ENCODE results near the gene SCUBE2.
"Not testable (repeated sequence)": the region's sequence is repeated elsewhere in the genome, so short reads cannot be mapped to it uniquely, and the experiment has no call there.

- TF ChIP-seq POLR2AphosphoS5, POLR2A (IDR thresholded peaks at IDR 0.05; ENCODE audit: low read depth, low read length): not testable (repeated sequence)
Observed at GRCh38 chr11:8979365-8979764, 112.0 kb downstream of the SCUBE2 start.

Data from GM12891 (cell line).